HCT116 (cell line): ENCODE results near the gene ABTB2.

Experiments
- CTCF ChIP-seq, 3 experiments: fragments of 200-600 bp in 1 of 3; sonication (generic) in 1 of 3; IDR thresholded peaks in 2 of 3; conservative IDR thresholded peaks in 1 of 3; 2 replicates each; pipeline ENCODE4 v1.5.1; 2012 to 2017; ENCODE audit warnings: low read depth in 2 of 3, low read length in 2 of 3, antibody characterized with exemption in 1 of 3, borderline replicate concordance in 1 of 3, control low read depth in 1 of 3, mild to moderate bottlenecking in 1 of 3, mixed read lengths in 1 of 3, mixed run types in 1 of 3, moderate library complexity in 1 of 3; ENCODE audit not compliant: insufficient read depth in 1 of 3
- EZH2 ChIP-seq: fragments of 200-600 bp; sonication (generic); IDR thresholded peaks from 2 replicates; pipeline ENCODE4 v1.6.1; 2017; ENCODE audit warnings: antibody characterized with exemption, mixed run types

GRCh38 chr11:34161812-34162492 is 195.9 kb downstream of the ABTB2 start:
- TF ChIP-seq CTCF (IDR thresholded peaks at IDR 0.05 in 2 of 3, conservative IDR thresholded peaks at IDR 0.05 in 1 of 3; ENCODE audit: borderline replicate concordance in 1 of 3, insufficient read depth in 1 of 3, low read depth in 2 of 3, low read length in 2 of 3) (no peak), EZH2 (no peak)
